NCI-H128 (cell line): ENCODE results near the gene OOEP.

Experiments used
- DNase-seq: peaks from one replicate; lab custom pipeline; 2025; ENCODE audit not compliant: unreplicated experiment; lab: John Stamatoyannopoulos, UW

Gene OOEP

DNA sequence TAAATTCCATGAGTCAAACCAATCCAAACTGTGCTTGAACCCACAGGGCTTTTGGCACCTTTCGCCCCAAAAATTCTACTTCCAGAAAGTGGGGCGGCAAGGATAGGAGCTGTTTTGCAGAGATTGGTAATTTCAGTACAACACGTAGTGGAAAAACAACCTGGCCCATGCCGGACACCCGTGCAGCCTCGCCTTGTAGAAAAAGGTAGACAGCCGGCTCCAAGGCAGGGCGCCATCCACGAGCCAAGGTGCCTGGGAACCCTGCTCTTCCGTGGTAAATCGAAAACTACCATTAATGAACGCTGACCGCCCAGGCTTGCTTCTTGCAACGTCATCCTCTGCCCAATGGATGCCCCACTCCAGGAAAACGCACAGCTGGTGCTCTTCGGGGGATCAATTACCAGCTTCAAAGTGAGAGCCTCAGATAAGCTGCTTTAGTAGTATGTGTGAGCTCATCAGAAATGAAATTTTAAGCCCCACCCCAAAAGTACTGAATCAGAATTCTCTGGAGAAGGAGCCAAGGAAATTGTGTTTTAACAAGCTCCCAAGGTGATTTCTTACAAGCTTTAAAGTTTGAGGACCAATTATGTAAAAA is 1.8 kb downstream of the OOEP start:
- DNase-seq, result no peak

DNA sequence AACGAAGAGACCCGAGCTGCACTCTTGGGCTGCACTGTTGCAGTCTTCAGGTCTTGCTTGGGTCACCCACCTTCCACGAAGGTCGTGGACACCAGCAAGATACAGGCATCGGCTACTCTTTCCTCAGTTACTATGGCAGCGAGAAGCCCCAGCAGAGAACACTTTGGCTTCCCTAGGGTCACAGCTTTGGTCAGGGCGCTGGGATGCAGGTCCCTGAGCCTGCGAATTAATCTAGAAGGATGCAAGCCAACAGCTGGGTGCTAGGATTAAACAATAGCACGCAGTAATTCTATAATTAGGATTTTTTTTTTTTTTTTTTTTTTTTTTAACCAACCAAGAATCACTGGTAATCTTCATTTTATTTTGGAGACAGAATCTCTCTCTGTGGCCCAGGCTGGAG is 5.1 kb downstream of the OOEP start:
- no peak for DNase-seq

DNA sequence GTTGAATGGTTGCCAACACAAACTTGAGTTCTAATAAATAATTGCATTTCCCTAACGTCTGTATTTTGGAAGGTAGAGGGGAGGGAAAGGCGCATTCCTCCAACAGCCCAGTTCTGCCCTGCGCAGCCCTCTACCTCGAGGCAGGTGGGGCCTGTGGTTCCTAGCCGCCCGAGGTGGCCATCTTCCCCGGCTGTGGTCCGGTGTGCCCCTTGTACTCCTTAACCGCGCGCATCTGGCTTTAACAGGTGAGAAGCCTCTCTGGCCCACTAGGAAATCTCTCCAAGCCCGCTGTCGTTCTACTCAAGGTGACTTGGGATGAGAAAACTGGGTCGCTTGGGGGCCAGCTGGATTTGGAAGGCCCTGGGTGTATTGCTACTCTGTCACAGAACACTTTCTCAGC is 5.6 kb downstream of the OOEP start:
- no peak for DNase-seq

DNA sequence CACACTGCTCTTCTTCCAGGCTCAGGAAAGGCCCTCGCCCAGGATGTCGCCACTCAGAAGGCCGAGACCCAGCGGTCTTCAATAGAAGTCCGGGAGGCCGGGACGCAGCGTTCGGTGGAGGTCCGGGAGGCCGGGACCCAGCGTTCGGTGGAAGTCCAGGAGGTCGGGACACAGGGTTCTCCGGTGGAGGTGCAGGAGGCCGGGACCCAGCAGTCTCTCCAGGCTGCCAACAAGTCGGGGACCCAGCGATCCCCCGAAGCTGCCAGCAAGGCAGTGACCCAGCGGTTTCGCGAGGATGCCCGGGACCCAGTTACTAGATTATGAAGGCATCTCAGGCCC is 6.2 kb downstream of the OOEP start:
- no peak for DNase-seq

DNA sequence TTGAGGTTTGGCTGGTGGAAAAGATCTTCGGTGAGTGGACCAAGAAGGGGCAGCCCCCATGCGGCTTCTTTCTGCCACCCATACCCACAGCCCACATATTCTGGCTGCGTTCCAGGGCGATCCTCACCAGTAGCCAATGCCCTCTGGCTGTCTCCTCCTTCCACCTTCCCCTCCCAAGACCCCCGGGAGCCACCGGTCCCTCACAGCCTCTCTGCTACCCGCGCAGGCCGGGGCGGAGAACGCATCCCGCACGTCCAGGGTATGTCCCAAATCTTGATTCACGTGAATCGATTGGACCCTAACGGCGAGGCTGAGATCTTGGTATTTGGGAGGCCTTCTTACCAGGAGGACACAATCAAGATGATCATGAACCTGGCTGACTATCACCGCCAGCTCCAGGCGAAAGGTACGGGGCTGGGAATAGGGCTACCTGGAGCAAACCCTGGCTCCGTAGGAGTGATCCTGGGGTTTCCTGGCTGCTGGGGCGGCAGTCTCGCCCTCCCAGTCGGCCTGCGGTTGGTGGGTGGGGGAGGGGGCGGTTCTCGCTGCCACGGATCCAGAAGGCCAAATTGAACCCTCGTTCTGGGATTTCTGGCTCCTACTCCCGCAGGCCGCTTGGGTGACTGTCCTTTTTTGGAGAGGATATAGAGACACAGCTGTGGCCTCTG is 6.7 kb downstream of the OOEP start:
- no peak for DNase-seq

DNA sequence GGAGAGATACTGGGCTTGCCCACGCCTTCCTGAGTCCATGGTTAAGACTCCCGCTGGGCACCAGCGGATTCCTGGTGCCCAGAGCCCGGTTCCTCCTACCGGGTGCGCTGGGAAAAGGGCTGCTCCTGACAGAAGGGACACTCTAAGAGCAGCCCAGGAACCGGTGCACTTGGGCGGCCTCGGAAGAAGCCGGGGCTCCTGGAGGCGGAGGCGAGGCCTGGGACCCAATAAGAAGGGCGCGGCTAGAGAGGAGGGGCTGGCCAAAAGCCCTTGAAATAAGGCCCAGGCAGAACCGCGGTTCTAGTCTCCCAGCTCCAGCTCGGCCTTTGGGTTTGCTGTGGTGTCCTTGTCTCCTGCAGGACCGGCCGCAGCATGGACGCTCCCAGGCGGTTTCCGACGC is 7.3 kb downstream of the OOEP start, which contains the start of gene KHDC3L:
Gene KHDC3L, plus strand, starts transcription at position 301 of the 400 bp plus-strand sequence. Its CDS starts 72 bp downstream, at position 373.
- no peak for DNase-seq

DNA sequence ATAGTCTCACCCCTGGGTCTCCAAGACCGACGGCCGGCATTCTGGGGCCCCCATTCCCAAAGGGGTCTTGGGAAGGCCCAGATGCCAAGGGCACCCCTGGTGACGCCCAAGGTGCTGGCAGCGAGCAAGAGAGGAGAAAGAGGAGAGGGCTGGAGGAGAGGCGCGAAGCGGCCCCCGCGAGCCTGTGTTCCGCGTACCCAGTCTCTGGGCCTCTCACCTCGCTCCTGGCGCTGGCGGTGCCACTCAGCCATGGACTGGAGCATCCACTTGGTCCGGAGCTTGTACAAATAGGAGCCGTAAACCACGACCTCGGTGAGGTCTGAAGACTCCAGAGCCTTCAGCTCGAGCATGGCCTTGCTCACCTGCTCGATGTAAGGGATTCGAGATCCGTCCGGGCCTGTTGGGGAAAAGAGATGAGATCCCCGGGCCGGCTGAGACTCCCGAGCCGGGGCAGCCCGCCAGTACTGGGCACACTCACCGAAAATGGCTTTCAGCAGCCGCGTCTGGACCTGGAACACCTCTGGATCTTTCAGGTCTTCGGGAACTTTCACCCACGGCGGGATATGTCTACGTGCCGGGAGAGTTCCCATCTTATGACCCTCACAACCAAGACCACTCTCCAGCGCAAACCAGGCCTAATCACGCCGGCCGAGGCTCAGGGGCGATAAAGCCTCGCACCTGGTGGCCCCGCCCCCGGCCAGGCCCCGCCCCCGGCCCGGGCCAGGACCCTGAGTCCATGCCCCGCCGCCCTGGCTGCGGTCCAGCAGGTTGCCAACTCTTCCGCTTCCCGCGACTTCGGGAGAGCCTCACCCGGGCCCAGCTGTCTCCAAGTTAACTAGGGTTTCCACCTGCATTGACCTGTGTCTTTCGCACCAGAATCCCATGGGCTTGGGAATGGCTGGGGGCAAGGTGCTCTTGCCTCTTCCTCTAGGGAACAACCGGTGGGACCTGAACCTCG is 15.8 kb downstream of the OOEP start, which contains the start of gene DPPA5:
Gene DPPA5, minus strand, starts transcription at position 641 of the 958 bp plus-strand sequence. Its CDS starts 51 bp downstream, at position 590.
- DNase-seq, result no peak

DNA sequence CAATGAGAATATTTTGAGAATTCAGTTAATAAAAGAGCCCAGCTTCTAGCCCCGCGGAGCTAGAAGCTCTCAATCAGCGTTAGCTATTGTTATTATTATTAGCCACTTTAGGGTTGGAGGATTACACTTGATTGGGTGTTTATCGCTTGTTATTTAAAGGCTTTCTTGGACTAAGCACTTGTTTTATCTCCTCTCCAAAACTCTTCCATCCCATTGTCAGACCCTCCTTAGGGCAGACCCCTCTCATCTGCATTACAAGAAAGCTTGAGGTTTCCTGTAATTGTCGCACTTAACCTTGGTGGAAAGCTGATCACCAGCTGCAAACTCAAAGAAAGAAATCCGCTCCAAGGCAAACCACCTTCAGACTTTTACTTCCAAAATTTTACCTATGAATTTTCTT is 20.4 kb downstream of the OOEP start:
- DNase-seq, result no peak

DNA sequence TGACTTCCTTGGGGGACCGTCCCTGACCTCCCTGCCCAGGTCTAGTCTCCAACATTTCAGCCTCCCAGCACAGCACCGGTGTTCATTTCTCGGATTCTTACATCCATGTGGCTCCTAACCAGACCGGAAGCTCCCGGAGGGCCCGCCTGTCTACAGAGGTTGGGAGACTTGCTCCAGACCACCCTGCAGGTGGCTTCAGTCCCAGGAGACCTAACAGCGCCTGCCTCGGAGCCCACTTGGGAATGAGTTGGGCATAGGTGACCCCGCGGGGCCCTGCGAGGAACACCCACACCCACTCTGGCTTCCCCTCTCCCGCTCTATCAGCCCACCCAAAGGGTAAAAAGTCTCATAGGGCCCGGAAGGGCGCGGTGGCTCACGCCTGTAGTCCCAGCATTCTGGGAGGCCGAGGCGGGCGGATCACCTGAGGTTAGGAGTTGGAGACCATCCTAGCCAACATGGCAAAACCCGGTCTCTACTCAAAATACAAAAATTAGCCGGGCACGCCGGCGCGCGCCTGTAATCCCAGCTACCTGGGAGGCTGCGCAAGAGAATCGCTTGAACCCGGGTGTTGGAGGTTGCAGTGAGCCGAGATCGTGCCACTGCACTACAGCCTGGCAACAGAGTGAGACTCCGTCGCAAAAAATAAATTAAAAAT is 21.0 kb downstream of the OOEP start:
- no peak for DNase-seq

DNA sequence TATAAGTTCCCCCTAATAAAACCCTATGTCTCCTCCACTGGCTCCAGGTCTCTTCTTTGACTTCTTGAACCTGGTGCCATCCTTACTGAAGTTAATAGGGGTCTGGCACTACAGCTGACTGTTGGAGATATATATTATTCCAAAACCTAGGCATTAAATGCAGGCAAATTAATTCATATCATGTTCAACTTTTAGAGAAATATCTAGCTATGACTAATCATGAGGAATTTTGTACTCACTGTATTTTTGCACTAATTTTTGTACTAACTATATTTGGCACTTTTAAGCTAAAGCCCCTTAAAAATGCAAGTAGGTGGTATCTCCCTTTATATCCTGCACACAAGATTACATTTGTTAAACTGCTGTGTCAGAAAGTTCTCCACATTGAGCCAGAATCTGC is 26.5 kb downstream of the OOEP start:
- no peak for DNase-seq

DNA sequence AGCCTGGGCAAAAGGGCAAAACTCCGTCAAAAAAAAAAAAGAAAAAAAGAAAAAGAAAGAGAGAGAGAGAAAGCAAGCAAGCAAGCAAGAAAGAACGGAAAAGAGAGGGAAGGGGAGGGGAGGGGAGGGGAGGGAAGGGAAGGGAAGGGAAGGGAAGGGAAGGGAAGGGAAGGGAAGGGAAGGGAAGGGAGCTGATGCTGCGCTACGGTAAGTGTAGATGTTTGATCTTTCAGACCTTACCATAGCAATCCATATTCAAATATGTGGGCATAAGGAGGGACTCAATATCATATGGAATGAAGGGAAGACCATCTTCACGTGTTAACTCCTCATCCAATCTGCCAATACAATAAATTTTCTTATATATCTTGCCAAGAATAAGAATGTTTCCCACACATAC is 27.5 kb downstream of the OOEP start:
- DNase-seq, result no peak

DNA sequence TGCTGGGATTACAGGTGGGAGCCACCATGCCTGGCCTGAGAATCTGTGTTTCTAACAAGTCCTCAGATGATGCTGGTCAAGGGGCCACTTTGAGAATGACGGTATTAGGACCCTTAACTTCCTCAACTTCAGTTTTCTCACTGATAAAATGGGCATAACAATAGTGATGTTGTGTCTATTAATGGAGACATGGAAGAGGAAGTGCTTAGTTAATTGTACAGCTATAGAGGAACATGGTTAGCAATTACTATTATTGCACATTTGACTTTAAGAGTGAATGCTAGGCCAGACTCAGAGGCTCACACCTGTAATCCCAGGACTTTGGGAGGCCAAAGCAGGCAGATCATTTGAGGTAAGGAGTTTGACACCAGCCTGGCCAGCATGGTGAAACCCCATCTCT is 28.4 kb downstream of the OOEP start:
- DNase-seq, result no peak

DNA sequence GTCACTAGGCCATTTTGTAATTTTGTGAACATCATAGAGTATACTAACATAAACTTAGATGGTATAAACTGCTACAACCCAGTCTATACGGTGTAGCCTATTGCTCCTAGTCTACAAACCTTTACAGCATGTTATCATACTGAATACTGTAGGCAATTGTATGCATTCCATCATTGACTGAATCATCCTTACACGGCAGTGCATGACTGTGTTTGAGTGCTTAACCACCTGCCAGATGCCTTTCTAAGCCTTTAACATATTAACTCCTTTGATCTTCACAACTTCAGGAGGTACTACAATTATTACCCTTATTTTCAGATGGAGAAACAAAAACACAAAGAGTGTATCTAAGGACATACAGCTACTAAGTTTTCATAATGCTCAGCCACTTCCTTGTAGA is 29.6 kb downstream of the OOEP start:
- DNase-seq, result no peak

DNA sequence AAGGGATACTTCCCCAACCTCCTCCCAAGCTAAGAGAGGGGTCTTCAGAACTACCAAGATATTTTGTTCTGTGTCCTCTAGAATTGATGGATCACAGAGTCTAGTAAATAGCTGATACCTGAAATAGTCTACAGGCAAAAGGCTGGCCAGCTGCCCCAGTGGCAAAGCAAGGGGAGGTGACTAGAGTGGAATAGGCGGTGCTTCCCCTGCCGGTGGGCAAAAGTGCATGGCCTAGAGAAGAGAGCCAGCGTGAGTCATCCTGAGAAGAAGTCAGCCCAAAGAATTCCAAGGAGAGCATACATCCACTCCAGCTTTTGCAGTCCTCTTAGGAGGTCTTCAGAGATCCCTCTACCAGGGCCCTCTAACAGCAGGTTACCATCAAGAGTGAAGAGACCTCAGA is 30.4 kb downstream of the OOEP start:
- no peak for DNase-seq

DNA sequence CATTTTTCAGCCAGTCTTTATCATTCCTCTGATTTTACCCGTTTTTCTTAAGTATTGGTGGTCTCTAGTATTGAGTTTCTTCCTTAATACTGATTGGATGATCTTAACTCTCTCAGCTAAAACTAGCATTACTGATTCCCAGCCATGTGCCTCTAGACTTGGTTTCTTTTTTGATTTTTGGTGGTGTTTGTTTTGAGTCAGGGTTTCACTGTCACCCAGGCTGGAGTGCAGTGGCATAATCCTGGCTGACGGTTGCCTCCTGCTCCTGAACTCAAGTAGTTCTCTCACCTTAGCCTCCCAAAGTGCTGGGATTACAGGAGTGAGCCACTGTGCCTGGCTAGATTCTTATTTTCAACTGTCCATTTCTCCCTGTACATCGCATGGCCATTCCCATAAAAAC is 40.5 kb downstream of the OOEP start:
- DNase-seq, result no peak

DNA sequence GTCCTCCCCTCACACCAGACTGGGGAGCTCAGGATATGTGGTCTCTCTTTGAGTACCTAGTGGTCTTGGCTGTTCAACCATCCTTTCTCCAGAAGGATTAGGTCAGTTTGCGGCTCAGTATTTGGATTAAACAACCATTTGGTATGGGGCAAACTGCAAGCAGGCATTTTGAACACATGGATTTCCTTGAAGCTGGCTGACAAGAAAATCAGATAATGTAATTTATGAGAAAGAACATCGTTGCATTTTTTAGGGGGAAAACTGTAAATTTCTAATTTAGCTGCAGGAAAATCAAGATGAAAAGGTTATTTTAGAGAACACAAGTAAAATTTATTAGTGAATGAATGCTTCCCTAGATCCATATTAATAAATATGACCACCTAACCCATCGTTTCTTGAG is 40.9 kb downstream of the OOEP start:
- no peak for DNase-seq

DNA sequence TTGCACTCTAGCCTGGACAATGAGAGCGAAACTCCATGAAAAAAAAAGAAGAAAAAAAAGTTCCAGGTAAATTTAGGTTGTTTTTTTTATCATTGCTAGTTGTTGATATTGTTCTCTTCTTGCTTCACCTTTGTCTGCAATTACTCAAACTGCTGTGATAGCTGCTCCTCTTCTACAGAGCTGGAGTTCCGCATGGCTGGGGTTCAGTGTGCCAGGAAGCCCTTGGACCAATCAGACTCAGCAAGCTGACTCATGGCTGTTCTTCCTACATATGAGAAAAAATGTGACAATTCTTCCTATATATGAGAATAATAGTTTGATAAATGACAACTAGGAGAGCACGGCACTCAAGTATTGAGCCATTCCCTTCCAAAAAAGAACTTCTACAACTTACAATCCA is 44.0 kb downstream of the OOEP start:
- no peak for DNase-seq

DNA sequence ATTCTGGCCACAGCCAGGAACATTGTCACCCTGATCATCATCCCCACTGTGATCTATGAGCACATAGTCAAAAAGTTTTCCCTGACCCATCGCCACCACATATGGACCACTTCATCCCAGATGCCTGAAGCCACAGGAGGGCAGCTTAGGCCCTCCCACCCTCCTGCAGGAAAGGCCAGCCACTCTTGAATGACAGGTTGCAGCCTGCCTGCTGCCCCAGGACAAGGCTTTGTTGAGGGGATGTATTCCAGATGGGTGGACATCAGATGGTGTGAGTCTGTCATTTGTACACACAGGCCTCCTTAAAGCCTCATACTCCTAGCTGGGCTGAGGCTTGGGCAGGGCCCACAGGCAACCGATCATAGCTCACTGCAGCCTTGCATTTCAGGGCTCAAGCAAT is 46.4 kb downstream of the OOEP start:
- no peak for DNase-seq
